Lung (tissue), 12 donors: Measurements from ENCODE around the gene HSBP1. TPM values are rescaled to one million over a fixed set of nuclear protein-coding genes. Genes with fewer than 3 reads are reported as not detected.

Experiments
- ATAC-seq: fragments of 200-7000 bp; cut with Tn5 transposase; one replicate; pipeline ENCODE4 v1.9.1; 2020; ENCODE audit warnings: moderate number of reproducible peaks; ENCODE audit not compliant: insufficient read depth, low FRiP score
- DNase-seq, 3 donors: peaks; one replicate each; pipeline ENCODE4 v3.0.0-alpha.2; 2013 to 2017
- H3K27ac ChIP-seq, 2 donors: one replicate each; pipeline ENCODE4 v1.5.1; 2013; ENCODE audit warnings: mild to moderate bottlenecking in 2 of 2, moderate library complexity in 2 of 2, control low read depth in 1 of 2, inconsistent platforms in 1 of 2, low read depth in 1 of 2, low read length in 1 of 2
- H3K27me3 ChIP-seq, 3 donors: one replicate each; pipeline ENCODE4 v1.5.1; 2013; ENCODE audit warnings: low read length in 2 of 3; ENCODE audit not compliant: control insufficient read depth in 3 of 3, insufficient read depth in 3 of 3
- H3K36me3 ChIP-seq, 4 donors: one replicate each; pipeline ENCODE4 v1.5.1; 2013; ENCODE audit warnings: low read length in 4 of 4, mild to moderate bottlenecking in 1 of 4, moderate library complexity in 1 of 4; ENCODE audit not compliant: control insufficient read depth in 4 of 4, insufficient read depth in 4 of 4
- H3K4me1 ChIP-seq, 5 donors: one replicate each; pipeline ENCODE4 v1.5.1; 2013; ENCODE audit warnings: low read length in 5 of 5, mild to moderate bottlenecking in 2 of 5, moderate library complexity in 1 of 5; ENCODE audit not compliant: control insufficient read depth in 5 of 5, insufficient read depth in 5 of 5
- H3K4me3 ChIP-seq: one replicate; pipeline ENCODE4 v1.5.1; 2013; ENCODE audit warnings: mild to moderate bottlenecking, control low read depth, moderate library complexity
- H3K9ac ChIP-seq, 2 donors: one replicate each; pipeline ENCODE4 v1.5.1; 2013; ENCODE audit warnings: low read length in 2 of 2, control low read depth in 1 of 2; ENCODE audit not compliant: insufficient read depth in 1 of 2
- H3K9me3 ChIP-seq, 4 donors: one replicate each; pipeline ENCODE4 v1.5.1; 2013; ENCODE audit warnings: low read length in 3 of 4, mild to moderate bottlenecking in 1 of 4, moderate library complexity in 1 of 4; ENCODE audit not compliant: control insufficient read depth in 4 of 4, insufficient read depth in 3 of 4
- WGBS, 2 donors: extraction: QIAGEN DNeasy Blood & Tissue Kit; methylation state at CpG; one replicate each; pipeline ENCODE4 v1.1.7; 2013; 5-methylcytosine and 5-hydroxymethylcytosine counted together
- polyA plus RNA-seq, 2 donors: library from polyadenylated mRNA; stranded (reverse); fragments of 200-250 nt; gene quantifications; one replicate each; pipeline ENCODE4 v1.2.1, GENCODE V29; 2013
- total RNA-seq, 2 donors: library from RNA; depleted of rRNA in 1 of 2; stranded (reverse); fragments of >200 nt in 1 of 2; gene quantifications; one replicate each; pipeline ENCODE4 v1.2.1, GENCODE V29; 2014 to 2021
- TF ChIP-seq, protein P1 (sequence below): IDR thresholded peaks from 2 replicates; pipeline ENCODE4 v1.5.1; 2012; ENCODE audit warnings: mild to moderate bottlenecking; ENCODE audit errors: control extremely low read depth, extremely low read depth
- donor health status: control.
- donor health status: control.
- donor health status: Bipolar disorder and iron deficiency.
- donor health status: healthy.
- donor health status: DM: yes; HTN: yes; CAD: no.

The HSBP1 gene
- total and polyA plus RNA-seq, 4 donors, result 50.5 to 109 (median 95.4) TPM

GRCh38 chr16:83831456-83831987 is 23.7 kb downstream of the HSBP1 start:
- H3K9me3 ChIP-seq, result peaks cover 0 to 5% (median 0%) of the 10 kb centered on the region in 4 donors
- H3K27me3 ChIP-seq, result no peaks in the 10 kb centered on the region
- WGBS, 2 donors, result 52 to 81% methylated on average over 5 of the region's 5 CpGs
- no peak overlapping the region for H3K27ac ChIP-seq
- H3K36me3 ChIP-seq, result no peaks in the 10 kb centered on the region
- H3K4me3 ChIP-seq, result no peak overlapping the region
- no peak for DNase-seq
- no peak for ATAC-seq
- TF ChIP-seq, protein P1, sequence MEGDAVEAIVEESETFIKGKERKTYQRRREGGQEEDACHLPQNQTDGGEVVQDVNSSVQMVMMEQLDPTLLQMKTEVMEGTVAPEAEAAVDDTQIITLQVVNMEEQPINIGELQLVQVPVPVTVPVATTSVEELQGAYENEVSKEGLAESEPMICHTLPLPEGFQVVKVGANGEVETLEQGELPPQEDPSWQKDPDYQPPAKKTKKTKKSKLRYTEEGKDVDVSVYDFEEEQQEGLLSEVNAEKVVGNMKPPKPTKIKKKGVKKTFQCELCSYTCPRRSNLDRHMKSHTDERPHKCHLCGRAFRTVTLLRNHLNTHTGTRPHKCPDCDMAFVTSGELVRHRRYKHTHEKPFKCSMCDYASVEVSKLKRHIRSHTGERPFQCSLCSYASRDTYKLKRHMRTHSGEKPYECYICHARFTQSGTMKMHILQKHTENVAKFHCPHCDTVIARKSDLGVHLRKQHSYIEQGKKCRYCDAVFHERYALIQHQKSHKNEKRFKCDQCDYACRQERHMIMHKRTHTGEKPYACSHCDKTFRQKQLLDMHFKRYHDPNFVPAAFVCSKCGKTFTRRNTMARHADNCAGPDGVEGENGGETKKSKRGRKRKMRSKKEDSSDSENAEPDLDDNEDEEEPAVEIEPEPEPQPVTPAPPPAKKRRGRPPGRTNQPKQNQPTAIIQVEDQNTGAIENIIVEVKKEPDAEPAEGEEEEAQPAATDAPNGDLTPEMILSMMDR, result no peak
- no peaks in the 10 kb centered on the region for H3K4me1 ChIP-seq
- H3K9ac ChIP-seq, result no peak overlapping the region

GRCh38 chr16:83833921-83834320 is 26.1 kb downstream of the HSBP1 start:
- no peak overlapping the region for H3K27ac ChIP-seq
- no peak for ATAC-seq
- peaks cover 0 to 3% (median 2%) of the 10 kb centered on the region in 3 donors for H3K27me3 ChIP-seq
- H3K9me3 ChIP-seq, result peaks cover 0 to 5% (median 0%) of the 10 kb centered on the region in 4 donors
- H3K4me1 ChIP-seq, result no peaks in the 10 kb centered on the region
- no peak overlapping the region for H3K4me3 ChIP-seq
- no peak for DNase-seq
- 91 to 95% methylated on average over 2 of the region's 2 CpGs for WGBS, 2 donors
- TF ChIP-seq, protein P1, result no peak
- no peaks in the 10 kb centered on the region for H3K36me3 ChIP-seq
- no peak overlapping the region for H3K9ac ChIP-seq

DNA sequence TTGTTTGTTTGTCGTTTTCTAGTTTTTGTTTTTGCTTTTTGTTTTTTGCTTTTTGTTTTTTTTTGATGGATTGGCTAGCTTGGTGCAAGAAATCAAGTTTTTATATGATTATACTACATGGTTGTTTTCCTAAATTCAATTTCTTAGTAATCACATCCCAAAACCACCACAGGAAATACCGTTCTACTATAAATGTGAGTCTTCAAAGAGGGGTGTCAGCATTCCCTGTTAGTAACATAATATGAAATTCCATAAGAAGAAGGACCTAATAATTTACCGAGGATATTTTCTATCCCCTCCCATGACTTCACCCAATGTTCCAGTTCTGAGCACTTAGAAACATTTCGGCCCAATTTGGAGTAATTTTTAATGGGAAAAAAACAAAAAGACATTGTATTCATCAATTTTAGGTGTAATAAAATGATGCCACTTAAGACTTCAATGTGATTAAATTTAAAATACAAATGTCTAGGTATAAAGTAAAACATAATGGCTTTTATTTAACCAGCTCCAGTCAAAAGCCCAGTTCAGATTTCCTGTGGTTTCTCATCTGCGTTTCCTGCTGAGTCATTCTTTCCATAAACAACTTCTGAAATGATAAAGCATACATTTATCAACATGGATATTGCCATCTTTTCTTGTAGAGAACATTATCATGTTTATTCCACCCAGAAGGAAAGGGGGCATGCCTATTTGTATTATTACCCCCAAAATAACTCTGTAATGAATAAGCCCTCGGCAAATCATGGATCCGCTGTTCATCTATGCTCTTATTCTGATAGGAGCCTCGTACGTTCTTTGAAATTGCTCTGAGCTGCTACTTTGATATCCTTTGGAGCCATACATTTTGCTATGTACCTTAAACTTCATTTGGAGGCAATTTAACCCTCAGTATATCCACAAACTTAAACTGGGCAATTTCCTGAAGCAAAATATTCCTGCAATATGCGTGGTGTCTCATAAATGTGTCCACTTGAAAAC is 28.1 kb downstream of the HSBP1 start:
- DNase-seq (peak in 2 of 3 donors; percentile 25 to 39), ATAC-seq (no peak)
- Histone ChIP-seq H3K9ac (no peak overlapping the region), H3K27me3 (peaks cover 0 to 3% (median 2%) of the 10 kb centered on the region in 3 donors), H3K4me3 (no peak overlapping the region), H3K9me3 (peaks cover 0 to 5% (median 0%) of the 10 kb centered on the region in 4 donors), H3K27ac (no peak overlapping the region), H3K4me1 (no peaks in the 10 kb centered on the region), H3K36me3 (no peaks in the 10 kb centered on the region)
- TF ChIP-seq, protein P1, result no peak
- WGBS, 2 donors, result 46 to 56% methylated on average over 10 of the region's 10 CpGs
